Tibial nerve (tissue), 4 donors: Measurements from ENCODE around the gene TUT4. TPM values are rescaled to one million over a fixed set of nuclear protein-coding genes. Genes with fewer than 3 reads are reported as not detected.

Experiments
- DNase-seq, 2 donors: peaks; one replicate each; pipeline ENCODE4 v3.0.0-alpha.2; 2019; ENCODE audit warnings: low spot score in 2 of 2
- H3K27ac ChIP-seq, 4 donors: fragments of 200-600 bp; sonication (generic) in 3 of 4; one replicate each; pipeline ENCODE4 v1.5.1; 2017 to 2019; ENCODE audit warnings: mild to moderate bottlenecking in 1 of 4
- H3K27me3 ChIP-seq, 2 donors: fragments of 200-600 bp; sonication (generic) in 1 of 2; one replicate each; pipeline versions ENCODE4 v1.5.1 to v1.6.0; 2017 to 2019
- H3K36me3 ChIP-seq, 3 donors: fragments of 200-600 bp; sonication (generic); one replicate each; pipeline ENCODE4 v1.5.1; 2018 to 2019
- H3K4me1 ChIP-seq, 4 donors: fragments of 200-600 bp; sonication (generic) in 3 of 4; one replicate each; pipeline ENCODE4 v1.5.1; 2017 to 2019
- H3K4me3 ChIP-seq, 4 donors: fragments of 200-600 bp; sonication (generic) in 3 of 4; one replicate each; pipeline ENCODE4 v1.5.1; 2017 to 2019; ENCODE audit warnings: mild to moderate bottlenecking in 1 of 4, moderate library complexity in 1 of 4
- H3K9me3 ChIP-seq, 4 donors: fragments of 200-600 bp; sonication (generic) in 3 of 4; one replicate each; pipeline ENCODE4 v1.5.1; 2017 to 2019
- EP300 ChIP-seq, 2 donors: sonication (generic); formaldehyde crosslinking; IDR thresholded peaks; one replicate each; pipeline ENCODE4 v1.6.1; 2017; ENCODE audit warnings: antibody characterized with exemption in 2 of 2, mild to moderate bottlenecking in 1 of 2
- POLR2A ChIP-seq, 2 donors: fragments of 450-650 bp; IDR thresholded peaks; one replicate each; pipeline ENCODE4 v1.6.1; 2017; ENCODE audit warnings: antibody characterized with exemption in 2 of 2, mild to moderate bottlenecking in 2 of 2, moderate library complexity in 2 of 2
- WGBS, 2 donors: methylation state at CpG; one replicate each; pipeline ENCODE4 v1.1.5; 2018; 5-methylcytosine and 5-hydroxymethylcytosine counted together
- total RNA-seq, 4 donors: library from RNA; depleted of rRNA; stranded (reverse); fragments of >200 nt; gene quantifications; one replicate each; pipeline ENCODE4 v1.1.0, GENCODE V29; 2016
- TF ChIP-seq, protein P1 (sequence below), 5 experiments: fragments of 200-600 bp in 3 of 5; fragments of 450-650 bp in 2 of 5; sonication (generic) in 3 of 5; IDR thresholded peaks; one replicate each; pipeline ENCODE4 v1.5.1; 2016 to 2019; ENCODE audit warnings: antibody characterized with exemption in 5 of 5, mild to moderate bottlenecking in 3 of 5, moderate library complexity in 2 of 5

The TUT4 gene
- total RNA-seq, 4 donors from 2014 or later: 78.1 to 127 (median 82.3) TPM

DNA sequence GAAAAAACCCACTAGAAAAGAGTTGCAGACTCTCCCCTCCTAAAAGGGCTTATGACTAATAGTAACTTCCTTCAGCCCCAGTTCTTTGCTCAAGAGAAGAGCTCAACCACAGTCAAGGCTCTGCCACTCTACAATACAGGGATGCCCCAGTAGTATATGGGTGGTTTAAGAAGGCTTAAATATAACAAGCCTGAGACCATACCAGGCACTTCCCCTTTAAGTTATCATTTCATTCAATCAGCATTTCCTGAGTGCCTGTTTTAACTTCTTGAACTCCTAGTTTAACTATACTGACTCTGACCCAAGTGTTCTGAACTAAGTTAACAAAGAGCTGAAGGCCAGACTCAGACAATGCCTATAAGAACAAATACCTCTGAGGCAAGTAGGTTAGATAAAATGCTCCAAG lies 128.7 kb downstream of the TUT4 start:
- Histone ChIP-seq H3K9me3 (no peaks in the 10 kb centered on the region), H3K27me3 (no peaks in the 10 kb centered on the region), H3K4me1 (no peaks in the 10 kb centered on the region), H3K27ac (no peak overlapping the region), H3K36me3 (peaks cover 0 to 63% (median 3%) of the 10 kb centered on the region in 3 donors), H3K4me3 (no peak overlapping the region)
- no peak for TF ChIP-seq EP300 (IDR thresholded peaks at IDR 0.05)
- no peak for TF ChIP-seq POLR2A (IDR thresholded peaks at IDR 0.05)
- TF ChIP-seq, protein P1, sequence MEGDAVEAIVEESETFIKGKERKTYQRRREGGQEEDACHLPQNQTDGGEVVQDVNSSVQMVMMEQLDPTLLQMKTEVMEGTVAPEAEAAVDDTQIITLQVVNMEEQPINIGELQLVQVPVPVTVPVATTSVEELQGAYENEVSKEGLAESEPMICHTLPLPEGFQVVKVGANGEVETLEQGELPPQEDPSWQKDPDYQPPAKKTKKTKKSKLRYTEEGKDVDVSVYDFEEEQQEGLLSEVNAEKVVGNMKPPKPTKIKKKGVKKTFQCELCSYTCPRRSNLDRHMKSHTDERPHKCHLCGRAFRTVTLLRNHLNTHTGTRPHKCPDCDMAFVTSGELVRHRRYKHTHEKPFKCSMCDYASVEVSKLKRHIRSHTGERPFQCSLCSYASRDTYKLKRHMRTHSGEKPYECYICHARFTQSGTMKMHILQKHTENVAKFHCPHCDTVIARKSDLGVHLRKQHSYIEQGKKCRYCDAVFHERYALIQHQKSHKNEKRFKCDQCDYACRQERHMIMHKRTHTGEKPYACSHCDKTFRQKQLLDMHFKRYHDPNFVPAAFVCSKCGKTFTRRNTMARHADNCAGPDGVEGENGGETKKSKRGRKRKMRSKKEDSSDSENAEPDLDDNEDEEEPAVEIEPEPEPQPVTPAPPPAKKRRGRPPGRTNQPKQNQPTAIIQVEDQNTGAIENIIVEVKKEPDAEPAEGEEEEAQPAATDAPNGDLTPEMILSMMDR (IDR thresholded peaks at IDR 0.05): no peak
- DNase-seq: no peak

DNA sequence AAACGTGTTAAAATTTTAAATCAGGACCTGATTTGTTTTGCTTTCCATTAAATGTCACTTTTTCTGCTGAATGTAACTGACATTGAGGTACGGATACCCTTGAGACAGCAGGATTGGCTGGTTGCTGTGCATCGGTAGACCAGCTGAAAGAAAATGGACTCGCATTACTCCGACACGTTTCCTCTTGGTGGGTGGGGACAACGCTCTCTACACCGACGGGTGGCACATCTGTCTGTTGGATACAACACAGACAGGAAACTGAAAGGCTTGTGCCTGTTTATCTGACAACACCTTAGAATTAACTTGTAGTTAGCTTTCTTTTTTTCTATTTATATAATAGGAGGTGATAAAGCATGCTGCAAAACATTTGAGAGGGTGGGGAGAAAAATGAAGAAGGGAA lies 129.1 kb downstream of the TUT4 start:
- Histone ChIP-seq H3K36me3 (peaks cover 0 to 65% (median 3%) of the 10 kb centered on the region in 3 donors), H3K9me3 (no peaks in the 10 kb centered on the region), H3K27ac (no peak overlapping the region), H3K4me1 (no peaks in the 10 kb centered on the region), H3K27me3 (no peaks in the 10 kb centered on the region), H3K4me3 (no peak overlapping the region)
- TF ChIP-seq EP300 (IDR thresholded peaks at IDR 0.05) (no peak), POLR2A (IDR thresholded peaks at IDR 0.05) (no peak)
- DNase-seq: no peak
- 68 to 70% methylated on average over 9 of the region's 9 CpGs for WGBS, 2 donors

DNA sequence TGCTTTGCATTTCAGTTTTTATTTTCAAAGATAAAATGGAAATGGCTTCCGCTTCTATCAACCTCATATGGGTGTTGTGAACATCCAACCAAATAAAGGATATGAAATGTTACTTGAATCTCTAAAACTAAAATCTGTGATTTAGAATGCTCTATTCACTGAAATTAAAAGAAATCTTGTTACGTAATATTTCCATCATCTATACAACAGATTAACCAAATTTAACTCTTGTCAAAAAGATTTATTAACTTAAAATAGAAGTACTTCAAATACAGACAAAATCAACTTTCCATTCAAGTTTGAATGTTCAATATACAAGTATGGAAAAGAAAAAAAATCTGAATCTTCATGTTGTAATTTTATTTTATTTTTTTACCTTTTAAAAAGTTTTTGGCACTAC lies 129.8 kb downstream of the TUT4 start:
- Histone ChIP-seq H3K27ac (no peak overlapping the region), H3K4me1 (no peaks in the 10 kb centered on the region), H3K27me3 (no peaks in the 10 kb centered on the region), H3K9me3 (no peaks in the 10 kb centered on the region), H3K36me3 (peaks cover 0 to 69% (median 3%) of the 10 kb centered on the region in 3 donors), H3K4me3 (no peak overlapping the region)
- TF ChIP-seq EP300 (IDR thresholded peaks at IDR 0.05) (no peak), POLR2A (IDR thresholded peaks at IDR 0.05) (no peak)
- TF ChIP-seq, protein P1 (IDR thresholded peaks at IDR 0.05): no peak
- no peak for DNase-seq
- WGBS, 2 donors: 93 to 96% methylated on average over 2 of the region's 2 CpGs

DNA sequence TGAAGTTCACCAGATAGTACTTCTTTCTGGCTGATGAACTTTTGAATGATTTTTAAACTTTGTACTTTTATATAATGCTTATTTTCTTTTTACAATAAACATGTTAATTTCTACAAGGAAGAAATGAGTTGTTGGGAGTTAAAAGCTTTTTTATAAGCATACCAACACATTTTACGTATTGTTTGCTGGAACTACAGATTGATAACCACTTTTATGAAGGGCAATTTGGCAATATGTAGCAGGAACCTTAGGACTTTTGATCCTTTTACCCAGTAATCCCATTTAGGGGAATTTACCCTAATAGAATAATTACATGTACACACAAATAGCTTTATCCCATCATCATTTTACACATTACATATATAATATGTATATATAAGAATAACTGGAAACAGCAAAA lies 132.2 kb downstream of the TUT4 start:
- TF ChIP-seq POLR2A (IDR thresholded peaks at IDR 0.05) (no peak), EP300 (IDR thresholded peaks at IDR 0.05) (no peak)
- TF ChIP-seq, protein P1 (IDR thresholded peaks at IDR 0.05): no peak
- no peak for DNase-seq
- no peaks in the 10 kb centered on the region for H3K9me3 ChIP-seq
- no peak overlapping the region for H3K4me3 ChIP-seq
- peaks cover 0 to 91% (median 8%) of the 10 kb centered on the region in 3 donors for H3K36me3 ChIP-seq
- H3K27ac ChIP-seq: no peak overlapping the region
- H3K27me3 ChIP-seq: no peaks in the 10 kb centered on the region
- no peaks in the 10 kb centered on the region for H3K4me1 ChIP-seq
- 96 to 100% methylated on average over 1 of the region's 1 CpG for WGBS, 2 donors

DNA sequence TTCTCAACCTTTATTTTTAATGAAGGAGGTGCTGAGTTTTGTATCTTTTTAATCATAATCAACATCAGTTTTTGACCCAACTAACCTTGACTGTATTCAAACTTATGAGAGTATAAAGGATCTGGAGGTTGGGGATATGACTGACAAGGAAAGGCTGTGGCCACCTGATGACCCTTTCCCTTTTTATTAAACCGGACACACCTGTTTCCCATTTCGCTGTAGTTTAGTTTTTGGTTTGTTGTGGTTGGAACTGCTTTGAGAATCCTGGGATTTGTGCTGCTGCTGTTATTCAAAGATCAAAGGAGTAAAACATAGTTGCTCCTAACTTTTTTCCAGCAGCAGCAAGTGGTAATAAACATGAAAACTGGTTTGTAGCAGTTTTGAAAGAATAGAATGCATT lies 136.1 kb downstream of the TUT4 start:
- TF ChIP-seq POLR2A (IDR thresholded peaks at IDR 0.05) (no peak), EP300 (IDR thresholded peaks at IDR 0.05) (no peak)
- TF ChIP-seq, protein P1 (IDR thresholded peaks at IDR 0.05): no peak
- Histone ChIP-seq H3K36me3 (peaks cover 0 to 100% (median 38%) of the 10 kb centered on the region in 3 donors), H3K4me3 (no peak overlapping the region), H3K4me1 (no peaks in the 10 kb centered on the region), H3K27ac (no peak overlapping the region), H3K27me3 (no peaks in the 10 kb centered on the region), H3K9me3 (no peaks in the 10 kb centered on the region)
- 61 to 64% methylated on average over 2 of the region's 2 CpGs for WGBS, 2 donors
- DNase-seq: no peak

DNA sequence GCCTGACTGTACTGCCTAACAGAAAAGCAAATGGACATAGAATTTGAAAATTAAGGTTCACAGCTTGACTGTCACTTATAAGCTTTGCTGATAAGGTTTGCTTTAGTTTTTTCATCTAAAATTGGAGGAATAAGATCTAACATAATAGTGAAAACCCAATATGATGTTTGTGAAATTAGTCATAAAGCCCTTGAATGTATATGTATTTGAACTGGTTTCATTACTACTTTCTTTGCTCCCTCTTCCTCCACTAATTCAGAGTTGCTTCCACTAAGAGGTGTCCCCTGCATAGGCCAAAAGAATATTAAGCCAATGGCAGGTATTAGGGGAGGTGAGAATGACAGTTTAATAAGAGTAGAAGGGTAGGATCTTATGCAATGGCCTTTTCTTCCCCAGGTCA lies 137.9 kb downstream of the TUT4 start:
- H3K27ac ChIP-seq: no peak overlapping the region
- TF ChIP-seq, protein P1 (IDR thresholded peaks at IDR 0.05): no peak
- TF ChIP-seq POLR2A (IDR thresholded peaks at IDR 0.05): no peak
- TF ChIP-seq EP300 (IDR thresholded peaks at IDR 0.05): no peak
- no peaks in the 10 kb centered on the region for H3K27me3 ChIP-seq
- no peak for DNase-seq
- no peak overlapping the region for H3K4me3 ChIP-seq
- no peaks in the 10 kb centered on the region for H3K9me3 ChIP-seq
- H3K4me1 ChIP-seq: no peaks in the 10 kb centered on the region
- H3K36me3 ChIP-seq: peaks cover 0 to 99% (median 44%) of the 10 kb centered on the region in 3 donors
